Endothelial cell of umbilical vein (primary cell): ENCODE data around the gene RELN. TPM values are rescaled to one million over a fixed set of nuclear protein-coding genes. Genes with fewer than 3 reads are reported as not detected.

ENCODE experiments used
- BruUV-seq: library from RNA; stranded (reverse); fragments of 400-500 nt; replicated peaks from 2 replicates; lab custom pipeline; 2021; lab: Mats Ljungman, UMichigan
- CTCF ChIA-PET: fragments of 300-600, 350-600 bp; sonication (Branson Sonifier 250); formaldehyde crosslinking; loops from one replicate; lab custom pipeline; 2021; ENCODE audit warnings: antibody characterized with exemption, inconsistent platforms; lab: Charles Lee
- POLR2A ChIA-PET: fragments of 300-600, 350-600 bp; sonication (Branson Sonifier 250); formaldehyde crosslinking; loops from one replicate; lab custom pipeline; 2021; ENCODE audit warnings: antibody characterized with exemption, inconsistent platforms; lab: Charles Lee
- DNase-seq: peaks from one replicate; pipeline ENCODE4 v3.0.0-alpha.2; 2011; ENCODE audit warnings: low read depth, low spot score
- FAIRE-seq: peaks from 2 replicates; lab custom pipeline; 2011; peaks lifted over from hg19 to GRCh38; lab: Jason Lieb, UNC
- H2AFZ ChIP-seq: 2 replicates; pipeline ENCODE4 v1.6.0; 2012; ENCODE audit warnings: low read depth, low read length, control low read depth, inconsistent platforms
- H3K27ac ChIP-seq: 2 replicates; pipeline ENCODE4 v1.5.1; 2011; ENCODE audit warnings: low read depth, mild to moderate bottlenecking, control low read depth, low read length, moderate library complexity; ENCODE audit not compliant: insufficient read depth
- H3K27me3 ChIP-seq, 2 experiments: 2 replicates each; pipeline versions ENCODE4 v1.6.0 to v1.6.1; 2011; ENCODE audit warnings: low read length in 2 of 2, mixed read lengths in 1 of 2; ENCODE audit not compliant: control insufficient read depth in 2 of 2, insufficient read depth in 2 of 2
- H3K36me3 ChIP-seq, 2 experiments: 2 replicates in 1 of 2; 3 replicates in 1 of 2; pipeline ENCODE4 v1.5.1; 2011; ENCODE audit warnings: low read length in 2 of 2, mild to moderate bottlenecking in 1 of 2, moderate library complexity in 1 of 2; ENCODE audit not compliant: control insufficient read depth in 2 of 2, insufficient read depth in 2 of 2; ENCODE audit errors: extremely low read depth in 1 of 2
- H3K4me1 ChIP-seq: 3 replicates; pipeline ENCODE4 v1.5.1; 2011; ENCODE audit warnings: mild to moderate bottlenecking, low read length; ENCODE audit not compliant: control insufficient read depth, insufficient read depth; ENCODE audit errors: extremely low read depth
- H3K4me2 ChIP-seq: 2 replicates; pipeline ENCODE4 v1.6.1; 2011; ENCODE audit warnings: low read length, control low read depth, mixed read lengths; ENCODE audit not compliant: insufficient read depth
- H3K4me3 ChIP-seq, 3 experiments: fragments of 200-600 bp in 1 of 3; sonication (generic), shearing (Covaris generic) in 1 of 3; replicated peaks in 1 of 3; 2 replicates each; pipeline ENCODE4 v1.5.1; 2011 to 2016; ENCODE audit warnings: control low read depth in 3 of 3, low read length in 3 of 3, mild to moderate bottlenecking in 2 of 3, inconsistent platforms in 1 of 3, low read depth in 1 of 3, moderate library complexity in 1 of 3; ENCODE audit not compliant: insufficient read depth in 1 of 3
- H3K79me2 ChIP-seq: 2 replicates; pipeline ENCODE4 v1.6.0; 2012; ENCODE audit warnings: low read length, inconsistent platforms; ENCODE audit not compliant: control insufficient read depth, insufficient read depth
- H3K9ac ChIP-seq: replicated peaks from 2 replicates; pipeline ENCODE3; 2011; ENCODE audit warnings: low read length, control low read depth; ENCODE audit not compliant: insufficient read depth; ENCODE audit errors: extremely low read depth
- H3K9me1 ChIP-seq: replicated peaks from 3 replicates; pipeline ENCODE4 v1.6.0; 2011; ENCODE audit warnings: mild to moderate bottlenecking, low read length; ENCODE audit not compliant: control insufficient read depth, insufficient read depth; ENCODE audit errors: extremely low read depth
- H3K9me3 ChIP-seq: replicated peaks from 2 replicates; pipeline ENCODE4 v1.5.1; 2012; ENCODE audit warnings: low read length, inconsistent platforms; ENCODE audit not compliant: control insufficient read depth, insufficient read depth
- H4K20me1 ChIP-seq: replicated peaks from 2 replicates; pipeline ENCODE3; 2011; ENCODE audit warnings: mild to moderate bottlenecking, low read length; ENCODE audit not compliant: control insufficient read depth, insufficient read depth; ENCODE audit errors: extremely low read depth
- CTCF ChIP-seq, 2 donors: IDR thresholded peaks; 1 replicate in 1 of 2; 2 replicates in 1 of 2; pipeline ENCODE4 v1.5.1; 2011; ENCODE audit warnings: low read length in 2 of 2, mild to moderate bottlenecking in 2 of 2, moderate library complexity in 2 of 2, control low read depth in 1 of 2, inconsistent platforms in 1 of 2, low read depth in 1 of 2; ENCODE audit not compliant: insufficient read depth in 1 of 2; ENCODE audit errors: extremely low read depth in 1 of 2
- EZH2 ChIP-seq: IDR thresholded peaks from 2 replicates; pipeline ENCODE4 v1.6.1; 2012; ENCODE audit warnings: borderline replicate concordance, low read depth, mild to moderate bottlenecking, moderate library complexity, low read length, inconsistent platforms; ENCODE audit not compliant: severe bottlenecking
- FOS ChIP-seq: IDR thresholded peaks from 2 replicates; pipeline ENCODE4 v1.6.1; 2011; ENCODE audit warnings: mild to moderate bottlenecking, low read length, moderate library complexity, borderline replicate concordance; ENCODE audit not compliant: insufficient read depth
- GATA2 ChIP-seq: IDR thresholded peaks from 2 replicates; pipeline ENCODE4 v1.7.0; 2011; ENCODE audit warnings: low read depth, mild to moderate bottlenecking, moderate library complexity, mixed read lengths, low read length; ENCODE audit not compliant: insufficient read length, insufficient read depth
- JUN ChIP-seq: IDR thresholded peaks from 2 replicates; pipeline ENCODE4 v1.6.1; 2011; ENCODE audit warnings: borderline replicate concordance, low read depth; ENCODE audit not compliant: insufficient read length, insufficient read depth
- MAX ChIP-seq: IDR thresholded peaks from 2 replicates; pipeline ENCODE4 v1.6.1; 2011; ENCODE audit not compliant: insufficient read depth, insufficient read length
- MYC ChIP-seq: IDR thresholded peaks from one replicate; pipeline ENCODE4 v1.6.1; 2011; ENCODE audit warnings: mild to moderate bottlenecking, low read depth, low read length
- POLR2A ChIP-seq: IDR thresholded peaks from 2 replicates; pipeline ENCODE4 v1.6.1; 2012; ENCODE audit warnings: low read depth, mild to moderate bottlenecking, control low read depth, low read length
- POLR2AphosphoS5 ChIP-seq: IDR thresholded peaks from 2 replicates; pipeline ENCODE4 v1.6.1; 2012; ENCODE audit warnings: low read depth, mild to moderate bottlenecking, control low read depth, low read length, moderate library complexity; ENCODE audit not compliant: insufficient read depth
- dilution Hi-C: fragments of 300-500 bp; cut with MboI; formaldehyde crosslinking; loops from one replicate; pipeline ENCODE4 v1.15.0; 2019; ENCODE audit warnings: low sequenced_read_pairs; ENCODE audit not compliant: extremely low pct_ligation_motif_present
- intact Hi-C: fragments of 100-400 bp; cut with micrococcal nuclease; formaldehyde crosslinking; loops from one replicate; pipeline ENCODE4 v1.10.0; 2022
- polyA plus RNA-seq, 4 experiments: library from polyadenylated mRNA; depleted of rRNA in 3 of 4; stranded (reverse) in 3 of 4; unstranded in 1 of 4; fragments of >200 nt; gene quantifications; 2 replicates each; pipeline versions ENCODE4 v1.2.1 to v1.2.3, GENCODE V29; 2011 to 2012; ENCODE audit warnings: missing spikeins in 1 of 4
- total RNA-seq: library from RNA; stranded (reverse); gene quantifications from 2 replicates; pipeline ENCODE4 v1.2.3, GENCODE V29; 2021

RELN gene
- total and polyA plus RNA-seq, 2 donors (not counting 3 experiments of a cell fraction or from before 2014, with no cell fraction given): 0.15 to 0.22 TPM

- H3K4me3 ChIP-seq: no peak overlapping the region
- no peak overlapping the region for H2AFZ ChIP-seq
- H3K36me3 ChIP-seq: no peaks in the 10 kb centered on the region
- FAIRE-seq (no peak), DNase-seq (no peak)
- no peaks in the 10 kb centered on the region for H3K9me3 ChIP-seq
- ChIA-PET CTCF (no interaction called here), POLR2A (no interaction called here)
- no peaks in the 10 kb centered on the region for H4K20me1 ChIP-seq
- no peaks in the 10 kb centered on the region for H3K79me2 ChIP-seq
- H3K27ac ChIP-seq: no peak overlapping the region
- H3K4me1 ChIP-seq: no peaks in the 10 kb centered on the region
- H3K9ac ChIP-seq: no peak overlapping the region
- peaks cover 2 to 8% of the 10 kb centered on the region in 2 experiments for H3K27me3 ChIP-seq
- dilution Hi-C loops (no loop called here), intact Hi-C loops (no loop called here)
- no peak overlapping the region for H3K4me2 ChIP-seq
- H3K9me1 ChIP-seq: no peaks in the 10 kb centered on the region
- TF ChIP-seq MAX: no peak
- no peak for TF ChIP-seq CTCF (IDR thresholded peaks at IDR 0.05; ENCODE audit: extremely low read depth in 1 of 2, insufficient read depth in 1 of 2, low read depth in 1 of 2, low read length in 2 of 2)
- TF ChIP-seq POLR2AphosphoS5: no peak
- TF ChIP-seq GATA2: no peak
- TF ChIP-seq EZH2: no peak
- no peak for TF ChIP-seq FOS
- TF ChIP-seq POLR2A: no peak
- no peak for TF ChIP-seq JUN
- no peak for TF ChIP-seq MYC
- no TSS peak for BruUV-seq
Observed at GRCh38 chr7:103919272-103919868, 70.1 kb downstream of the RELN start.
